Panc1 (cell line): Measurements from ENCODE around the gene COL26A1. TPM values are rescaled to one million over a fixed set of nuclear protein-coding genes. Genes with fewer than 3 reads are reported as not detected.

Source experiments
- ATAC-seq: fragments of 200-7000 bp; cut with Tn5 transposase; 2 replicates; pipeline ENCODE4 v1.9.1; 2020; ENCODE audit warnings: mild to moderate bottlenecking, moderate library complexity
- BruUV-seq: library from RNA; stranded (reverse); fragments of 400-500 nt; replicated peaks from 2 replicates; lab custom pipeline; 2021; lab: Mats Ljungman, UMichigan
- CTCF ChIA-PET: fragments of 300-600 bp; sonication (Branson Sonifier 250); formaldehyde crosslinking; loops from one replicate; lab custom pipeline; 2022; ENCODE audit warnings: antibody characterized with exemption; lab: Charles Lee
- POLR2A ChIA-PET: fragments of 300-600 bp; sonication (Branson Sonifier 250); formaldehyde crosslinking; loops from one replicate; lab custom pipeline; 2022; ENCODE audit warnings: antibody characterized with exemption; lab: Charles Lee
- DNase-seq: peaks from one replicate; pipeline ENCODE4 v3.0.0-alpha.2; 2010; ENCODE audit warnings: low read depth, low spot score
- H3K27ac ChIP-seq: 2 replicates; pipeline ENCODE4 v1.5.1; 2011; ENCODE audit warnings: mild to moderate bottlenecking, low read length, inconsistent platforms
- H3K27me3 ChIP-seq: fragments of 200-500 bp; sonication (Bioruptor generic); 2 replicates; pipeline ENCODE4 v1.6.0; 2014; ENCODE audit warnings: low read length, inconsistent platforms; ENCODE audit not compliant: control insufficient read depth, insufficient read depth
- H3K36me3 ChIP-seq: fragments of 200-500 bp; sonication (Bioruptor generic); 2 replicates; pipeline ENCODE4 v1.5.1; 2014; ENCODE audit warnings: inconsistent platforms, mild to moderate bottlenecking, low read length, moderate library complexity; ENCODE audit not compliant: control insufficient read depth, insufficient read depth
- H3K4me1 ChIP-seq: 2 replicates; pipeline ENCODE4 v1.5.1; 2011; ENCODE audit warnings: inconsistent platforms, mild to moderate bottlenecking, low read length, moderate library complexity; ENCODE audit not compliant: control insufficient read depth, insufficient read depth
- H3K4me3 ChIP-seq, 2 experiments: 2 replicates each; pipeline ENCODE4 v1.5.1; 2011 to 2012; ENCODE audit warnings: low read depth in 2 of 2, low read length in 2 of 2, mild to moderate bottlenecking in 2 of 2, inconsistent platforms in 1 of 2, moderate library complexity in 1 of 2
- H3K9me3 ChIP-seq: fragments of 200-500 bp; sonication (Bioruptor generic); 2 replicates; pipeline ENCODE4 v1.5.1; 2014; ENCODE audit warnings: low read depth, mild to moderate bottlenecking, inconsistent platforms, low read length, moderate library complexity; ENCODE audit not compliant: control insufficient read depth, insufficient read depth
- CTCF ChIP-seq: fragments of 450-650 bp; IDR thresholded peaks from 2 replicates; pipeline ENCODE4 v1.5.1; 2017; ENCODE audit warnings: mild to moderate bottlenecking
- POLR2AphosphoS5 ChIP-seq: IDR thresholded peaks from 2 replicates; pipeline ENCODE4 v1.6.1; 2012; ENCODE audit warnings: mild to moderate bottlenecking, low read depth, low read length, moderate library complexity
- REST ChIP-seq, 2 experiments: IDR thresholded peaks; 2 replicates each; pipeline ENCODE4 v1.6.1; 2011 to 2012; ENCODE audit warnings: low read depth in 2 of 2, control low read depth in 1 of 2, low read length in 1 of 2, mild to moderate bottlenecking in 1 of 2, moderate library complexity in 1 of 2; ENCODE audit not compliant: insufficient read depth in 1 of 2
- SIN3A ChIP-seq: IDR thresholded peaks from 2 replicates; pipeline ENCODE4 v1.6.1; 2012; ENCODE audit warnings: low read depth, mild to moderate bottlenecking, low read length, moderate library complexity, borderline replicate concordance; ENCODE audit not compliant: insufficient read depth
- TCF7L2 ChIP-seq: IDR thresholded peaks from 2 replicates; pipeline ENCODE4 v1.6.1; 2011; ENCODE audit warnings: mild to moderate bottlenecking, low read depth, low read length, inconsistent platforms
- in situ Hi-C: cut with HindIII; loops from 2 replicates; pipeline ENCODE4 v1.10.0; 2016; ENCODE audit warnings: low sequenced_read_pairs, low pct_unique_long_range_greater_than_20kb
- intact Hi-C: fragments of 100-400 bp; cut with micrococcal nuclease; formaldehyde crosslinking; loops from one replicate; pipeline ENCODE4 v1.10.0; 2022; ENCODE audit not compliant: unreplicated experiment
- total RNA-seq: library from RNA; stranded (reverse); gene quantifications from one replicate; pipeline ENCODE4 v1.2.1, GENCODE V29; 2021; ENCODE audit not compliant: unreplicated experiment

The COL26A1 gene
- total RNA-seq, 1 experiment from 2014 or later, result 25.8 TPM

- CTCF ChIA-PET, result interaction anchor here (0.6 kb wide), 1 partner anchor 336 kb away, joined by 3 read pairs; no protein-coding TSS in a partner anchor
- Histone ChIP-seq H3K27me3 (no peaks in the 10 kb centered on the region), H3K4me3 (no peak overlapping the region), H3K4me1 (peaks cover 15% of the 10 kb centered on the region), H3K36me3 (no peaks in the 10 kb centered on the region), H3K9me3 (no peaks in the 10 kb centered on the region), H3K27ac (peak overlapping the region; percentile 62)
- in situ Hi-C loops (no loop called here), intact Hi-C loops (no loop called here)
- TF ChIP-seq POLR2AphosphoS5 (no peak), SIN3A (no peak), TCF7L2 (peak; percentile 66; the same call in 1 of the 2 replicates), CTCF (no peak), REST (IDR thresholded peaks at IDR 0.05; ENCODE audit: insufficient read depth in 1 of 2, low read depth in 2 of 2, low read length in 1 of 2) (no peak)
- peak; percentile 88 for ATAC-seq
- BruUV-seq, result no TSS peak
- POLR2A ChIA-PET, result interaction anchor here (0.6 kb wide), 1 partner anchor 500 kb away, joined by 3 read pairs; no protein-coding TSS in a partner anchor
- no peak for DNase-seq
These were observed 165.4 kb downstream of the COL26A1 start for GRCh38 chr7:101527844-101528667.

GRCh38 chr7:101529560-101529959 is 166.9 kb downstream of the COL26A1 start:
- no TSS peak for BruUV-seq
- intact Hi-C loops, result no loop called here
- in situ Hi-C loops, result no loop called here
- DNase-seq, result no peak
- Histone ChIP-seq H3K27ac (peak overlapping the region; percentile 26; the same call in 1 of the 2 replicates), H3K4me3 (no peak overlapping the region), H3K27me3 (no peaks in the 10 kb centered on the region), H3K4me1 (peaks cover 22% of the 10 kb centered on the region), H3K9me3 (no peaks in the 10 kb centered on the region), H3K36me3 (no peaks in the 10 kb centered on the region)
- TF ChIP-seq TCF7L2, result no peak
- TF ChIP-seq CTCF, result no peak
- TF ChIP-seq SIN3A, result no peak
- ChIA-PET CTCF (no interaction called here), POLR2A (no interaction called here)
- ATAC-seq, result no peak
